ENCODE measurements around the gene DNAH2. TPM values are rescaled to one million over a fixed set of nuclear protein-coding genes. Genes with fewer than 3 reads are reported as not detected.
A peak's percentile ranks its signal among the peaks of the same experiment; 100 is the strongest.

DNAH2 gene
- total and polyA plus RNA-seq, 2 of the 4 experiments (the other 2 are of a cell fraction), result under 0.01 to 0.02 TPM

DNA sequence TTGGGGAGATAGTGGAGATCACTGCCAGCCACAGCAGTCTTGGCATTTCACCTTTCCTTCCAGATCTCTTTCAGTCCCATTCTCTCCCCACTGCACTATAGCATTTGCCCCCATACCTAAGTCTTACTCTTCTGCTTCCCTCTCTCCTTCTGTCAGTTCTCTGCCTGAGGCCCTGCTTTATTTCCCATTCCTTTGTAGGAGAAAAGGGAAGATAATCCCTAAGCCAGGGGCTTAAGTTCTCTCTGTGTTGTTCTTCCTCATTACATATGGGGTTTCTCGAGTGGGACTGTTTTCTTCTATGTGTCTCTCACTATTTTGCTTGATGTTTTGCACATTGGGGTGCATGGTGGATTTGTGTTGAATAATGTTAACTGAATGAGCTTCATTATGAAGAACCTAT lies 122.9 kb downstream of the DNAH2 start:
- H2AK9ac ChIP-seq (replicated peaks; ENCODE audit: low read depth, low read length, poor library complexity), result no peak overlapping the region
- no peak overlapping the region for H3K4me2 ChIP-seq (ENCODE audit: low read depth, low read length)
- H3K79me1 ChIP-seq (ENCODE audit: low read depth in 1 of 2, low read length in 2 of 2), result peaks cover 19 to 78% of the 10 kb centered on the region in 2 experiments
- H3K9ac ChIP-seq (ENCODE audit: low read depth, low read length), result no peak overlapping the region
- in situ Hi-C loops (cut with MboI; ENCODE audit: low sequenced_read_pairs) (no loop called here), dilution Hi-C loops (cut with HindIII; ENCODE audit: low sequenced_read_pairs, unreplicated experiment) (no loop called here), intact Hi-C loops (cut with micrococcal nuclease) (loop anchor here (5.0 kb wide), 1 partner anchor 268 kb away; no protein-coding TSS in a partner anchor)
- no TSS peak for BruUV-seq (replicated peaks)
- H3K14ac ChIP-seq (replicated peaks; ENCODE audit: low read depth, low read length), result no peak overlapping the region
- H4K91ac ChIP-seq (ENCODE audit: insufficient read depth, low read depth, low read length), result no peak overlapping the region
- no peaks in the 10 kb centered on the region for H3K27me3 ChIP-seq (ENCODE audit: control insufficient read depth, insufficient read depth, low read length)
- no peak overlapping the region for H3K18ac ChIP-seq (ENCODE audit: low read depth, low read length)
- H4K8ac ChIP-seq (ENCODE audit: low read depth in 2 of 2, low read length in 2 of 2), result no peak overlapping the region
- peaks cover 68% of the 10 kb centered on the region for H4K20me1 ChIP-seq (ENCODE audit: insufficient read depth, low read length)
- no peak overlapping the region for H4K5ac ChIP-seq (ENCODE audit: low read depth, low read length)
- CTCF ChIA-PET, result interaction anchor here (0.5 kb wide), 1 partner anchor 208 kb away, joined by 4 read pairs; no protein-coding TSS in a partner anchor
- no peak overlapping the region for H3K4ac ChIP-seq (ENCODE audit: low read depth, low read length)
- H2BK20ac ChIP-seq (ENCODE audit: low read depth, low read length), result no peak overlapping the region
- POLR2A ChIA-PET (ENCODE audit: unreplicated experiment), result no interaction called here
- no peak overlapping the region for H2AK5ac ChIP-seq (ENCODE audit: low read depth, low read length)
- H2BK120ac ChIP-seq (ENCODE audit: low read depth, low read length), result no peak overlapping the region
- peaks cover 11% of the 10 kb centered on the region; the same call in 1 of the 2 replicates for H3K36me3 ChIP-seq (ENCODE audit: control insufficient read depth, insufficient read depth, low read length)
- H2BK15ac ChIP-seq (ENCODE audit: low read depth, low read length), result no peak overlapping the region
- no peak overlapping the region for H3K27ac ChIP-seq (ENCODE audit: insufficient read depth, low read length)
- no peak overlapping the region for H2BK5ac ChIP-seq (ENCODE audit: low read depth, low read length, poor library complexity, severe bottlenecking)
- DNase-seq, result no peak
- peaks cover 25% of the 10 kb centered on the region for H3K4me1 ChIP-seq (ENCODE audit: control insufficient read depth, insufficient read depth, low read length)
- no peak overlapping the region for H3K56ac ChIP-seq (ENCODE audit: extremely low read depth, insufficient read depth, low read length)
- no CpG with 5 or more reads among the region's 1 CpG for WGBS, 2 experiments (ENCODE audit: extremely low coverage in 2 of 2, insufficient read length in 1 of 2)
- no peak for TF ChIP-seq MXI1 (IDR thresholded peaks at IDR 0.05; ENCODE audit: borderline replicate concordance, low read depth, low read length)
- TF ChIP-seq POLR2A (IDR thresholded peaks at IDR 0.05; ENCODE audit: low read depth, low read length), result peak; percentile 16
- no peak overlapping the region for H3K4me3 ChIP-seq (ENCODE audit: insufficient read depth, low read depth, low read length)
- no peak overlapping the region for H3K23ac ChIP-seq (ENCODE audit: low read depth, low read length)
- no peaks in the 10 kb centered on the region for H3K9me3 ChIP-seq (ENCODE audit: control insufficient read depth, insufficient read depth, low read length)
- ATAC-seq (ENCODE audit: low read depth), result no peak
- H2AFZ ChIP-seq (replicated peaks; ENCODE audit: low read length, poor library complexity), result no peak overlapping the region
- H3K9me1 ChIP-seq (ENCODE audit: insufficient read depth, low read length), result peaks cover 9% of the 10 kb centered on the region; the same call in 1 of the 2 replicates
